Measurements from ENCODE around the gene PCSK2.
A peak's percentile ranks its signal among the peaks of the same experiment; 100 is the strongest.

Gene PCSK2

DNA sequence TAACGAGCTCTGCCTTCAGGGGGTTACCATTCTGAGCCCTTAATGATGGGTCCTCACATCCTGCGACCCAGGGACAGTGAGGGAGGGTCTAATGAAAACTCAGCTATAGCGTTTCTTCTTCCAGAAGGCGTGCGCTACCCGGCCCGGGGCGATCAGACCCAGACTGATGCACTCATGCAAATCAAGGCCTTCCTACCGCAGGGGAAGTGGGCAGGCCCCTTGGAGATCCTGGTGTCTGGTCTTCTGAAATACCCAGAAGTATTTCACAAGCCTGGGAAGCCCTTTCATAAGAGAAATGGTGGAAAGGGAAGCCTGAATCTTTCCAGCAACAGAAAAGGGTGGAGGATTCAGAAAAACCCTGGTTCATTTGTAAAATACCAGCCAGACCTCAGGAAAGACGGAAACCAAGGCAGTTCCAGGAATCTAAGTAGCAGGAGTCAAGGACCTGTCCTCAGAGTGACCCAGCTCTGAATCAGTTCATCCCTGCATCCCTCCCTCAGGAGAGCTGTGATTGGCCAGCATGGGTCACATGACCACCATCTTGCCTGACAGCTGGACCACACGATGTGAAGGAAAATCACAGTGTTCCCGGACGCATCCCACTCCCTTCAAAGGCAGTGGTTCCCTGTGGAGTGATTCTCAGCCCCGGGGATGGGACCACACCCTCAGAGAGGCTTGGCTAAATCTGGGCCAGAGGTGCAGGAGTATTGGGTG lies 291.7 kb downstream of the PCSK2 start:
- no peak for DNase-seq (ENCODE audit: low read depth)
- no peak overlapping the region for H3K4me3 ChIP-seq (ENCODE audit: low read depth, low read length)

DNA sequence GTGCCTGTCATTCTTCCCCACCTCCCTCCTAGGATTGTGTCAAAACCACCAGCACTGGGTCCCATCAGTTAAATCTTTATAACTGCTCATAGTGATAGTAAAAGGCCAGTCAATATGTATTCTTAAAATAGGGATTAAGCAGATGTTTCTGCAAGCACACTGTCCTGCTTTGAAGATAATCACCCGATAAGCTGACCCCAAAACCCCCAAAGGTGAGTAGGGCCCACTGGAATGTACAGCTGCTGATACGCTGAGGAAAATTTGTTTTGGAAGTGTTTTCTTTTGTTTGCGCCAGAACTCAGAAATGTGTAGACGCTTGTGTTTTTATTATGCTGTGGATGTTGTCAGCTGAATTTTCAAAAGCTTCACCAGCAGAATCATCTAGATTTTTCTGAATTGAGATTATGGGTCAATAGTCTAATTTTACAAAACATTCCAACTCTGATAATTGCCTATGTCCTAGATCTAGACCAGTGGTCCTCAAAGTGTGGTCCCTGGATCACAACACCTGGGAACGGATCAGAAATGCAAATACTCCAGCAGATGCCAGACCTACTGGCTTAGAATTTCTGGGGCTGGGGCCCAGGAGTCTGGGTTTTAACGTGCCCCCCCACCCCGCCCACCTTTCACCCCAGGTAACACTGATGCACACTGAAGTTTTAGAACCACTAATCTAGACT lies 292.9 kb downstream of the PCSK2 start:
- H3K4me3 ChIP-seq (ENCODE audit: low read depth, low read length): no peak overlapping the region
- no peak for DNase-seq (ENCODE audit: low read depth)

- no peak overlapping the region for H3K4me3 ChIP-seq (ENCODE audit: low read depth, low read length)
- no peak for DNase-seq (ENCODE audit: low read depth)
Measured at GRCh38 chr20:17520583-17520982, 293.7 kb downstream of the PCSK2 start.

DNA sequence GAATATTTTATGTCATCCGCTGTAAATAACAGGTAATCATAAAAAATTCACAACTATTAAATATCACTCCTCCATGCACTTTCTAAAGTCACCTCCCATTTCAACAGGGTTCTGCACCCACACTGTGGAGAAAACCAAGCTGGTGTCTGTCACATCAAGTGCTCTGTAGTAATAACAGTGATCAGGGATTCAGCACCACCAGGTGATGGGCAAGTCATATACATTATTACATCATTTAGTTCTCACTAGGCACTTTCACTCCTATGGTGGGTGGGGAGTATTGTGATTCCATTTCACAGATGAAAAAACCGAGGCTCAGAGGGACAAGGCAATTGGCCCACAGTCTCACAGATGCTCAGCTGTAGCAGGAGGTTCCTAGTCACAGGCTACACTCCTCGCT lies 295.7 kb downstream of the PCSK2 start:
- DNase-seq (ENCODE audit: low read depth): no peak

GRCh38 chr20:17523326-17523725 lies 296.5 kb downstream of the PCSK2 start:
- no peak overlapping the region for H3K4me3 ChIP-seq (ENCODE audit: low read depth, low read length)
- no peak for DNase-seq (ENCODE audit: low read depth)

More for the DNA sequence above, 295.7 kb downstream of the PCSK2 start:
- no peak overlapping the region for H3K4me3 ChIP-seq (ENCODE audit: low read depth, low read length)

- DNase-seq (ENCODE audit: low read depth): no peak
- H3K4me3 ChIP-seq (ENCODE audit: low read depth, low read length): no peak overlapping the region
Measured at GRCh38 chr20:17524560-17524959, 297.7 kb downstream of the PCSK2 start.

DNA sequence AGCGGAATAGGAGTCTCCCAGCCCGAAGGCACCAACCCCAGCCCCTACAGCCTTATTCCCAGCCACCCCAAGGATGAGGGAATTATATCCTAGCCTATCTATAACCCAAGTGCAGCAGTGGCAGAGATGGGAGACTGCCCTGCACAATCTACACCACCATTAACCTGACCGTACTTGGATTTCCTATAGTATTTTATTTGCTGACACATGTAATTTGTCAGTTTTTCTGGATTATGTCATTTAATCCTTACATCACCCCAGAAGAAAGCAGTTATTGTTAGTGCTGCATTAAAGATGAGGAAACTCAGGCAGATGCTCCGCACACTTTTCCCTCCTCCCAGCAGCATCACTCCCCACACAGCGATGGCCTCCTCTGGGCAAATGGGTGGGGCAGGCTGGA lies 298.3 kb downstream of the PCSK2 start:
- no peak overlapping the region for H3K4me3 ChIP-seq (ENCODE audit: low read depth, low read length)
- DNase-seq (ENCODE audit: low read depth): no peak

GRCh38 chr20:17525650-17526049 lies 298.8 kb downstream of the PCSK2 start:
- no peak for DNase-seq (ENCODE audit: low read depth)

DNA sequence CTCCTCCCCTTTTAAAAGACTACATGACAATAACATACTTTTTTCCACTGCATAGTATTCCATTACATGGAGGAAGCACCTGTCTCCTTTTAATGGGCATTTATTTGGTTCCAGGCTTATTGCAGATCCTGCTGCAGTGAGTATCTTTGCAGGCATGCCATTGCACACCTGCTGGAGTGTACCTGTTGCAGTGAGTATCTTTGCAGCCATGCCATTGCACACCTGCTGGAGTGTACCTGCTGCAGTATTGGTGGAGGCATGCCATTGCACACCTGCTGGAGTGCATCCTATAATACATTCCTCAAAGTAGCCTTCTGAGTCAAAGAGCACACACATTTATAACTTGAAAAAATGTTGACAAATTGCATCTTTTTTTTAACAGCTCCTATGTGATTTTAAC lies 302.7 kb downstream of the PCSK2 start:
- no peak overlapping the region for H3K4me3 ChIP-seq (ENCODE audit: low read depth, low read length)
- no peak for DNase-seq (ENCODE audit: low read depth)

More at GRCh38 chr20:17525650-17526049, 298.8 kb downstream of the PCSK2 start:
- no peak overlapping the region for H3K4me3 ChIP-seq (ENCODE audit: low read depth, low read length)

GRCh38 chr20:17530153-17530552 lies 303.3 kb downstream of the PCSK2 start:
- DNase-seq (ENCODE audit: low read depth): no peak
- H3K4me3 ChIP-seq (ENCODE audit: low read depth, low read length): no peak overlapping the region

DNA sequence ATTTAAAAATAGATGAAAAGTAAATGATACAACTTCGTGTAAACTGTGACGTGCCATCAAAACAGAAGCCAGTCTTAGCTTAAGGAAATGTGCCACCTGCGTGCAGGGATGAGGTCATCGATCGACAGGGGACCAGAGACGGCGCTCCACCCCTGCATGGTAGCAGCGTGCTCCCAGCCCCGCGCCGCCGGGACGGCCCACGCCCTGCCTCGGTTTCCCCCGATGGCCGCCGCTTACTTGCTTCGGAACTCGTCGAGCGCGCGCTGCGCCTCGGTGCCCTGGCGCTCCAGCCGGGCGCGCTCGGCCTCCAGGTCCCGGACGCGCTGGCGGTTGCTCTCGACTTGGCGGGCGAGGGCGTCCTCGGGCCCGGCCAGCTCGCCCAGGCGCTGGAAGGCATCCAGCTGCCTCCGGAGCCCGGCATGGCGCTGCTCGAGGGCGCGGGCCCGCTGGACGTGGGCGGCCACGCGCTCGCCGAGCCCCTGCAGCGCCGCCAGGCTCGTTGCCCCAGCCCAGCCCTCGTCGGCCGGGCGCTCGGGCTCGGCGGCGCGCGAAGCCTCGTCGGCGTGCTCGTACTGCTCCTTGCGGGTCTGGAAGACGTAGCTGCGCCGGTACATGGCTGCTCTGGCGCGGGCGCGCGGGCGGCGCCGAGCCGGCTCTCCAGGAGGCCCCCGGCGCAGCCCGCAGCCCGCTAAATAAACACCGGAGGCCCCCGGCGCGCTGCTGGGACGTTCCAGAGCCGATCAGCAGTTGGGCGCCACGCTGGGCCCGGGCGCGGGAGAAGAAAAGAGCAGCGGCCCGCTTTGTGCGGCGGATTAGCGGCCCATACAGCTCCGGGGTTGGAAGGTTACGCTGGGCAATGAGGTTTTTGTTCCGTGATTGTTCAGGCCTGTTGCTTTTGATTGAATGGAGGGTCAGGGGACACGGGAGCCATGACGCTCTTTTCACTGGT lies 304.1 kb downstream of the PCSK2 start, which contains the start of gene BFSP1:
TSS of gene BFSP1 (minus strand) at position 664 of the 949 bp plus-strand sequence. CDS start at position 614, 50 bp downstream.
- H3K4me3 ChIP-seq (ENCODE audit: low read depth, low read length): peak within 1 kb of the TSS; percentile 50
- DNase-seq (ENCODE audit: low read depth): no peak

DNA sequence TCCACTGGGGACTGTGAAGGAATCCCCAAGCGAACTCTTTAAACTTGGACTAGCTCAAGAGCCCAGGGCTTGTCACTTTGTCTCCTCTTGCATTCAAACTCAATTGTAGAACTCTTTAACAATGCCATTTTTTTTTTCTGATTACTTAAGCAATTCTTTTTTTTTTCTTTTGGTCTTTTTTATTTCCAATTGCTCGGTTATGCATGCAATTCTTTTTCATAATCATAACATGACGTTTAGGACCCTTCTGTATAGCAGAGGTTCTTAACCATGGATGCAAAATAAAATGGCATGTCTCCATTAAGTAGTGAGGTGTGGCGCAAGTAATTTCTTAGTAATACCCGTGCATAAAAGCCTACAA lies 304.8 kb downstream of the PCSK2 start:
- DNase-seq (ENCODE audit: low read depth): no peak
- peak overlapping the region; percentile 50 for H3K4me3 ChIP-seq (ENCODE audit: low read depth, low read length)

DNA sequence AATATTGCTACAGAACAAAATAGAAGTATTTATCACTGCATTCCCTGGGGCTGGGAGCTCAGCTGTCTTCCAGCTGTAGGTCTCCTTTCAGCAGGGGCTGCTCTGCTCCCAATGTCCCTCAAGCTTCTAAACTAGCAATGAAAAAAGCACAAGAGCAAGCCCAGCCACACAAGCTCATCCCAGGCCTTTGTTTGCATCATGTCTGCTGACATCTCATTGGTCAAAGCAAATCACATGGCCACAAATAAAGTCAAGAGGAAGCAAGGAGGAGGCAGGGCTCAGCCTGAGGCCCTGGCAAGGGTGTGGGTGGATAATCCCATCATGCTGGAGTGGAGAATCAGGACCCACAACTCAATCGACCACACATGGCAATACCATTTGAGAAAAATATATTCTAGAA lies 306.6 kb downstream of the PCSK2 start:
- no peak overlapping the region for H3K4me3 ChIP-seq (ENCODE audit: low read depth, low read length)
- DNase-seq (ENCODE audit: low read depth): peak; percentile 24

- H3K4me3 ChIP-seq (ENCODE audit: low read depth, low read length): no peak overlapping the region
- no peak for DNase-seq (ENCODE audit: low read depth)
Measured at GRCh38 chr20:17534077-17534476, 307.2 kb downstream of the PCSK2 start.
